ENCODE measurements around the gene SLC35F3. TPM values are rescaled to one million over a fixed set of nuclear protein-coding genes. Genes with fewer than 3 reads are reported as not detected.

SLC35F3 gene
- polyA plus RNA-seq, 1 donor from 2014 or later, result 13.9 TPM

DNA sequence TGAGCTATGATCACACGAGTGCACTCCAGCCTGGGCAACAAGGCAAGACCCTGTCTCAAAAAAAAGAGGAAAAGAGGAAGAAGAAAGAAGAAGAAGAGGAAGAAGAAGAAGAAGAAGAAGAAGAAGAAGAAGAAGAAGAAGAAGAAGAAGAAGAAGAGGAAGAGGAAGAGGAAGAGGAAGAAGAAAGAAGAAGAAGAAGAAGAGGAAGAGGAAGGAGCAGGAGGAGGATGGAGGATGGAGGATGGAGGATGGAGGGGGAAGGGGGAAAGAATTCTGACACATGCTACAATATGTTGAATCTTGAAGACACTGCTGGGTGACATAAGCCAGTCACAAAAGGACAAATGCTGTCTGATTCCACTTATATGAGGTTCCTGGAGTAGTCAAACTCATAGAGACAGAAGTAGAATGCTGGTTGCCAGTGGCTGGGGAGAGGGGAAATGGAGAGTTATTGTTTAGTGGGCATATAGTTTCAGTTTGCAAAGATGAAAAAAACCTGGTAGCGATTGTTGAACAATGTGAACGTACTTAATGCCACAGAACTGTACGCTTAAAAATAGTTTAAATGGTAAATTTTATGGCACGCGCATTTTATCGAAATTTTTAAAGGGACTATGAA lies 421.5 kb downstream of the SLC35F3 start:
- no peak overlapping the region for H2AFZ ChIP-seq (ENCODE audit: low read depth, low read length)
- no peaks in the 10 kb centered on the region for H3K36me3 ChIP-seq (ENCODE audit: insufficient read depth, low read length)
- no peaks in the 10 kb centered on the region for H3K79me2 ChIP-seq (replicated peaks; ENCODE audit: insufficient read depth, low read length)
- no peak for TF ChIP-seq SMC3 (conservative IDR thresholded peaks at IDR 0.05; ENCODE audit: poor library complexity)
- TF ChIP-seq, protein P1, sequence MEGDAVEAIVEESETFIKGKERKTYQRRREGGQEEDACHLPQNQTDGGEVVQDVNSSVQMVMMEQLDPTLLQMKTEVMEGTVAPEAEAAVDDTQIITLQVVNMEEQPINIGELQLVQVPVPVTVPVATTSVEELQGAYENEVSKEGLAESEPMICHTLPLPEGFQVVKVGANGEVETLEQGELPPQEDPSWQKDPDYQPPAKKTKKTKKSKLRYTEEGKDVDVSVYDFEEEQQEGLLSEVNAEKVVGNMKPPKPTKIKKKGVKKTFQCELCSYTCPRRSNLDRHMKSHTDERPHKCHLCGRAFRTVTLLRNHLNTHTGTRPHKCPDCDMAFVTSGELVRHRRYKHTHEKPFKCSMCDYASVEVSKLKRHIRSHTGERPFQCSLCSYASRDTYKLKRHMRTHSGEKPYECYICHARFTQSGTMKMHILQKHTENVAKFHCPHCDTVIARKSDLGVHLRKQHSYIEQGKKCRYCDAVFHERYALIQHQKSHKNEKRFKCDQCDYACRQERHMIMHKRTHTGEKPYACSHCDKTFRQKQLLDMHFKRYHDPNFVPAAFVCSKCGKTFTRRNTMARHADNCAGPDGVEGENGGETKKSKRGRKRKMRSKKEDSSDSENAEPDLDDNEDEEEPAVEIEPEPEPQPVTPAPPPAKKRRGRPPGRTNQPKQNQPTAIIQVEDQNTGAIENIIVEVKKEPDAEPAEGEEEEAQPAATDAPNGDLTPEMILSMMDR (IDR thresholded peaks at IDR 0.05; ENCODE audit: poor library complexity, severe bottlenecking), result no peak
- TF ChIP-seq, protein P2, sequence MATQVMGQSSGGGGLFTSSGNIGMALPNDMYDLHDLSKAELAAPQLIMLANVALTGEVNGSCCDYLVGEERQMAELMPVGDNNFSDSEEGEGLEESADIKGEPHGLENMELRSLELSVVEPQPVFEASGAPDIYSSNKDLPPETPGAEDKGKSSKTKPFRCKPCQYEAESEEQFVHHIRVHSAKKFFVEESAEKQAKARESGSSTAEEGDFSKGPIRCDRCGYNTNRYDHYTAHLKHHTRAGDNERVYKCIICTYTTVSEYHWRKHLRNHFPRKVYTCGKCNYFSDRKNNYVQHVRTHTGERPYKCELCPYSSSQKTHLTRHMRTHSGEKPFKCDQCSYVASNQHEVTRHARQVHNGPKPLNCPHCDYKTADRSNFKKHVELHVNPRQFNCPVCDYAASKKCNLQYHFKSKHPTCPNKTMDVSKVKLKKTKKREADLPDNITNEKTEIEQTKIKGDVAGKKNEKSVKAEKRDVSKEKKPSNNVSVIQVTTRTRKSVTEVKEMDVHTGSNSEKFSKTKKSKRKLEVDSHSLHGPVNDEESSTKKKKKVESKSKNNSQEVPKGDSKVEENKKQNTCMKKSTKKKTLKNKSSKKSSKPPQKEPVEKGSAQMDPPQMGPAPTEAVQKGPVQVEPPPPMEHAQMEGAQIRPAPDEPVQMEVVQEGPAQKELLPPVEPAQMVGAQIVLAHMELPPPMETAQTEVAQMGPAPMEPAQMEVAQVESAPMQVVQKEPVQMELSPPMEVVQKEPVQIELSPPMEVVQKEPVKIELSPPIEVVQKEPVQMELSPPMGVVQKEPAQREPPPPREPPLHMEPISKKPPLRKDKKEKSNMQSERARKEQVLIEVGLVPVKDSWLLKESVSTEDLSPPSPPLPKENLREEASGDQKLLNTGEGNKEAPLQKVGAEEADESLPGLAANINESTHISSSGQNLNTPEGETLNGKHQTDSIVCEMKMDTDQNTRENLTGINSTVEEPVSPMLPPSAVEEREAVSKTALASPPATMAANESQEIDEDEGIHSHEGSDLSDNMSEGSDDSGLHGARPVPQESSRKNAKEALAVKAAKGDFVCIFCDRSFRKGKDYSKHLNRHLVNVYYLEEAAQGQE (IDR thresholded peaks at IDR 0.05; ENCODE audit: borderline replicate concordance), result no peak
- no peak for TF ChIP-seq EP300 (conservative IDR thresholded peaks at IDR 0.05; ENCODE audit: poor library complexity, severe bottlenecking)
- no peak for TF ChIP-seq TAF1 (IDR thresholded peaks at IDR 0.05; ENCODE audit: low read depth)
- TF ChIP-seq EZH2 (IDR thresholded peaks at IDR 0.05; ENCODE audit: borderline replicate concordance, insufficient read depth, low read length, poor library complexity, severe bottlenecking), result no peak
- no peak for TF ChIP-seq RAD21 (conservative IDR thresholded peaks at IDR 0.05)
- no peak for TF ChIP-seq MXI1 (conservative IDR thresholded peaks at IDR 0.05; ENCODE audit: poor library complexity, severe bottlenecking)
- no peak for TF ChIP-seq POLR2AphosphoS5 (IDR thresholded peaks at IDR 0.05)
- no peak overlapping the region for H3K9ac ChIP-seq (ENCODE audit: low read length)
- H3K9me3 ChIP-seq (ENCODE audit: low read length), result no peaks in the 10 kb centered on the region
- H3K4me3 ChIP-seq (ENCODE audit: low read length), result no peak overlapping the region
- H3K9me2 ChIP-seq (ENCODE audit: insufficient read depth, low read length), result no peaks in the 10 kb centered on the region
- H3F3A ChIP-seq (ENCODE audit: insufficient read depth, low read length, poor library complexity, severe bottlenecking), result no peaks in the 10 kb centered on the region
- no peak overlapping the region for H3K4me2 ChIP-seq (ENCODE audit: low read length)
- no peak overlapping the region for H3K27ac ChIP-seq (ENCODE audit: low read length)
- no peaks in the 10 kb centered on the region for H4K20me1 ChIP-seq (ENCODE audit: insufficient read depth)
- H3K27me3 ChIP-seq (ENCODE audit: insufficient read depth, low read depth, low read length), result no peaks in the 10 kb centered on the region

DNA sequence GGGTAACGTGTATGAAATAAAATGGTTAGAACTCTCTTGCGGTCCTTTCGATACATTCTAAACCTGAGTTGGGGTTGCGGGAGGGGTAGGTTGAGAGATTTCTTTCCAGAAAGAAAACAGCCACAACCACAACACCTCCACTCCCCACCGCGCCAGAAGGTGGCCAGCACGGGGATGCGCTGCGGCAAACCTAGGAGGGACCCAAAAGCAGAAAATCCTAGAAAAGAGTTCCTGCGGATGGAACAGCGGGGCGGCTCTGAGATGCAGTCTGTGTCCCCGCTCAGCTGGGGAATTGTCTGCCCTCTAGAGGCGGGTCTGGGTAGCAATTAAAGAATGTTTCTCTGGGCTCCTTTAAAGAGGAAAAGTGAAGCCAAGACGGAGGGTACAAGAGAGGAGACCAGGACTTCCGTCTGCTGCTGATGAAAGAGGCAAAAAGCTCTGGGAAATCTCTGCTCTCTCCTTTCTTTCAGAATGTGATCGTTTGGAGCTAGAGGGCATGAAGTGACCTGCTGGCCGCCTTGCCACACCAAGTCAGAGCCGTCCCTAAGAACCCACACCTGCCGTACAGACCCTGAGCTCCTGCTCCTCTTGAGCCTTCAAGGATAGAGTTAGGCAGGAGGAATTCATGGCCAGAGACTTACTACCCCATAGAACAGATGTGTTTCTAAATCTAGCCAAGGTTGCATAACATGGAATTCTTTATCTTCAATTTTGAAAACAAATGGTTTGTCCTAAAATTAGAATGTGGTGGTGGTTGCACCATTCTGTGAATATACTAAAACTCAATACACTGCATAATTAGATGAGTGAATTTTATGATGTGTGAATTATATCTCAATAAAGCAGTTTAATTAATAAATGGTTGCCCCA lies 422.3 kb downstream of the SLC35F3 start:
- no peaks in the 10 kb centered on the region for H3K9me3 ChIP-seq (ENCODE audit: low read length)
- no peak overlapping the region for H3K9ac ChIP-seq (ENCODE audit: low read length)
- H3K36me3 ChIP-seq (ENCODE audit: insufficient read depth, low read length), result no peaks in the 10 kb centered on the region
- no peaks in the 10 kb centered on the region for H4K20me1 ChIP-seq (ENCODE audit: insufficient read depth)
- no peak overlapping the region for H3K27ac ChIP-seq (ENCODE audit: low read length)
- H3K9me2 ChIP-seq (ENCODE audit: insufficient read depth, low read length), result no peaks in the 10 kb centered on the region
- H3K27me3 ChIP-seq (ENCODE audit: insufficient read depth, low read depth, low read length), result no peaks in the 10 kb centered on the region
- no peaks in the 10 kb centered on the region for H3K79me2 ChIP-seq (replicated peaks; ENCODE audit: insufficient read depth, low read length)
- no peak overlapping the region for H2AFZ ChIP-seq (ENCODE audit: low read depth, low read length)
- H3K4me2 ChIP-seq (ENCODE audit: low read length), result no peak overlapping the region
- H3F3A ChIP-seq (ENCODE audit: insufficient read depth, low read length, poor library complexity, severe bottlenecking), result no peaks in the 10 kb centered on the region
- TF ChIP-seq, protein P2 (IDR thresholded peaks at IDR 0.05; ENCODE audit: borderline replicate concordance), result no peak
- TF ChIP-seq TAF1 (IDR thresholded peaks at IDR 0.05; ENCODE audit: low read depth) (no peak), POLR2AphosphoS5 (IDR thresholded peaks at IDR 0.05) (no peak), RAD21 (conservative IDR thresholded peaks at IDR 0.05) (no peak), SMC3 (conservative IDR thresholded peaks at IDR 0.05; ENCODE audit: poor library complexity) (no peak), MXI1 (conservative IDR thresholded peaks at IDR 0.05; ENCODE audit: poor library complexity, severe bottlenecking) (no peak), EZH2 (IDR thresholded peaks at IDR 0.05; ENCODE audit: borderline replicate concordance, insufficient read depth, low read length, poor library complexity, severe bottlenecking) (no peak)
- TF ChIP-seq, protein P1 (IDR thresholded peaks at IDR 0.05; ENCODE audit: poor library complexity, severe bottlenecking), result peak; percentile 42
- H3K4me3 ChIP-seq (ENCODE audit: low read length), result no peak overlapping the region
